SHP77 (cell line): ENCODE results near the gene SPSB3.
"Not testable (repeated sequence)": the region's sequence is repeated elsewhere in the genome, so short reads cannot be mapped to it uniquely, and the experiment has no call there.

Source experiments
- DNase-seq, 2 experiments: peaks; one replicate each; lab custom pipeline; 2025; lab: John Stamatoyannopoulos, UW

SPSB3 gene

DNA sequence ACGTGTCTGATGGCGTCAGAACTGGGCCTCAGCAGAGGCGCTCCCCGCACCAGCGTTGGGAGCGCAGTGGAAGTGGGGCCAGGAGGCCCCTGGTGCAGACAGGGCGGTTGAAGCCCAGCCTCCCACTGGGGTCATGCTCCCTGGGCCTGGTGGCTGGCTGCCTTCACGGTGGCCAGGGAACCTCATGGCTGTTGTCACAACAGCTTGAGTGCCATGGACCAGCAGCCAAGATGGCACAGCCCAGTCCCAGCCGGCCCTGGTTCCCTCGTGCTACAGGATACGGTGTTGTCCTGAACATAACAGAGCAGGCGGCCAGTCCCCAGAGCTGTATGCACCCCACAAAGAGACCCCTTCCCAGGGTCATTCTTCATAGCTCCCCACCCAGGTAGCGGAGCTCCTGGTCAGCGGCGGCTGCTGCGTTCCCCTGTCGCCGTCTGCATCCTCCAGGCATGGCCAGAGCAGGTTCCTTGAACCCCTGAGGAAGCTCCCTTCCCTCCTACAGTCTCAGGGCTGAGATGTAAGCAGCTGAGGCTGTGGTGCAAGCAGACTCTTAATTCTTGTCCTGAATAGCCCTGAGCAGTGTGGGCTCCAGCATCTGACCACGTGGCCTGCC, 40.7 kb downstream of the SPSB3 start:
- no peak for DNase-seq

DNA sequence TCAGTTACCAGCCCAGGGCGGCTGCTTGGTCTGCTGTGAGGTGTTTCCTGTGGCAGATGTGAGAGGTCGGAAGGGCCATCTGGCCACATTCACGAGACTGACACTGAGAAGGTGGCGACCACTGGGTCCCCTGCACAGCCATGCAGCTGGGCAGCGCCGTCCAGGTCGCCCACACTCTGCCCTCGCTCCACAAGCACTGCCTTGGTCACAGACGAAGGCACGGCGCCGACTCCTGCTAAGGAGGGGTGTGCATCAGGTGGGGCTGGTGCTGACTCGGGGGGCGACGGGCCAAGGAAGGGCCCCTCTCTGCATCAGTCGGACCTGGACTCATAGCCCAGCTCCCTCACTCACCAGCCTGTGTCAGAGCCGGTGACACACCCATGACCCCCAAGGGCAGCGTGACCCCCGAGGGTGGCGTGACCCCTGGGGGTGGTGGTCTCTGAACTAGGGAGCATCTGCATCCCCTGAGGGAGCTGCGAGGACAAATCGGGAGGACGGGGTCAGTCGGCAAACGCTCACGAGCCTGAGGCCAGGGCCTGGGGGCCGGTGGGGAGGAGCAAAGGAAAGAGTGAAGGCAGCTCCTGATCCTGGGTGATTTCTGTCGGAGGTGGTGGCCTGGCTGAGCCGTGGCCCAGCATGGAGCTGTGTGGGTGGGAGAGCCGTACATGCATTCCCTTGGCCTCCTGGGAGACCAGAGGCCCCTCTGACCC, 41.4 kb downstream of the SPSB3 start:
- no peak for DNase-seq

DNA sequence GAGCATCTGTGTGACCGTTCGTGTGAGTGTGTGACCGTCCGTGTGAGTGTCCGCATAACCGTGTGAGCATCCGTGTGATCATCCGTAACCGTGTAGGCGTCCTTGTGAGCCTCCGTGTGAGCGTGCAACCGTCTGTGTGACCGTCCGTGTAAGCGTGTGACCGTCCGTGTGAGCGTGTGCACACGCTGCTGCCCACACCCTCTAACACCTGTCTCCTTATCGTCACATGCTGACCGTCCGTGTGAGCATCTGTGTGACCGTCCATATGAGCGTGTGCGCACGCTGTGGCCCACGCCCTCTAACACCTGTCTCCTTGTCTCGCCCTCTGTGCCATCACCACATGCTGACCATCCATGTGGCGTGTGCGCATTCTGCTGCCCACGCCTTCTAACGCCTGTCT, 42.1 kb downstream of the SPSB3 start:
- no peak for DNase-seq

DNA sequence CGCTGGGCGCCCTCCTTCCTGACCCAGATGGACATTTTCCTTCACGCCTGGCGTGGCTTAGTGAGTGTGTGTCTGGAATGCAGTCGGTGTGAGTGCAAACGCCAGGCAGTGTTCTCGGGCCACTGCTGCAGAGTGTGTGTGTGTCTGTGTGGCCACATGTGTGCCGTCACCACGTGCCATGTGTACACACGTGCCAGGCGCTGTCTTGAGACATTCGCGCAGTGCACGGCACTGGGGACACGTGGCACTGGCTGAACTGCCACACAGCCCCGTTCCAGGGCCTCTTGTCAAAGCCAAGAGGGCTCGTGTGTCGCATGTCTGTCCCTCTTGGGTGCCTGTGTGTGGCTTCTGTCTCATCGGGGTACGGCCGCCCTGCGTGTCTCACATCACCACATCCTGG, 47.6 kb downstream of the SPSB3 start:
- DNase-seq = no peak

DNA sequence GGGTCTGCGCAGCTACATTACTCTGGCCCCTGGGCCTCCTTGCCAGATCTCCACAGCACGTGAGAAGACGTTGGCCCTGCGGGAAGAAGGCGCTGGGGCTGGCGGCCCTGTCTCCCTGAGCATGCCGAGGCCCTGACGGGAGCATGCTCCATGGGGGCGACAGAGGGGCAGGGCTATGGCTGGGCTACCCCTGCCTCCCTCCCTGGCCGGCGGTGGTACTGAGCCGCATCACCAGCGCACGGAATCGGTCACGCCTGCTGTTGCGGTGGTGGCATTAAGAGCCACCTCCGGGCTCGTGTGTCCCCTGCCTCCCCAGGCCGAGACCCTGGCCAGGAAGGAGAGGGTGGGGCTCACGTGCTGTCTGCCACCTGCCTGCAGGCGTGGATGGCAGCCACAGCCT, 48.2 kb downstream of the SPSB3 start:
- no peak for DNase-seq

DNA sequence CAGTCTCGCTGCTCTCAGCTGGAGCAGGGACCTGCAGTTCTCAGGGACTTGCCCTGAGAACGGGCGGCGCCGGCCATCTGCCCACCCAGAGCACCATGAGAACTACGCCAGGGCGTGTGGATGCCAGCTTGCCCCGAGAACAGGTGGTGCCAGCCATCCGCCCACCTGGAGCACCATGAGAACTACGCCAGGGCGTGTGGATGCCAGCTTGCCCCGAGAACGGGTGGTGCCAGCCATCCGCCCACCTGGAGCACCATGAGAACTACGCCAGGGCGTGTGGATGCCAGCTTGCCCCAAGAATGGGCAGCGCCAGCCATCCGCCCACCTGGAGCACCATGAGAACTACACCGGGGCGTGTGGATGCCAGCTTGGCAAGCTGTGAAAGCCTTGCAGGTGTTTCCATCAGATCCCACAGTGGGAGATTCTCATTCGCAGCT, 49.8 kb downstream of the SPSB3 start:
- not testable (repeated sequence) for DNase-seq

DNA sequence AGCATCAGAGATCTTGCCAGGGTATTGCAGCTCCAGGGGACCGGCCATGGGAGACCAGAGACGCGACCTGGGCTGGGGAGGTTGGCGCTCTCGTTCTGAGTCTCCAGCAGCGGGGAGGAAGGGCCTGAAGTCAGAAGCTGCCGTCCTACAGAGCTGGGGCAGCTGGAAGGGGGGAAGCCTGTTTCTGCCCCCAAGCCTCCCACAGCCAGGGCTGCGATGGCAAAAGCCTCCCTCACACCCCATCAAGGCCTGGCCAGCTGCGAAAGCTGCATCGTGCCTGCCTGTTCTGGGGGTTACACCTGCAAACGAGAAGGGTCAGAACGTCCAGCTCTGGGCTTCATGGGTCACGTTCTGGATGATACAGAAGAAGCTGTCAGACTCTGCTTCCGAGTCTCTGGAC, 50.3 kb downstream of the SPSB3 start:
- DNase-seq = no peak

DNA sequence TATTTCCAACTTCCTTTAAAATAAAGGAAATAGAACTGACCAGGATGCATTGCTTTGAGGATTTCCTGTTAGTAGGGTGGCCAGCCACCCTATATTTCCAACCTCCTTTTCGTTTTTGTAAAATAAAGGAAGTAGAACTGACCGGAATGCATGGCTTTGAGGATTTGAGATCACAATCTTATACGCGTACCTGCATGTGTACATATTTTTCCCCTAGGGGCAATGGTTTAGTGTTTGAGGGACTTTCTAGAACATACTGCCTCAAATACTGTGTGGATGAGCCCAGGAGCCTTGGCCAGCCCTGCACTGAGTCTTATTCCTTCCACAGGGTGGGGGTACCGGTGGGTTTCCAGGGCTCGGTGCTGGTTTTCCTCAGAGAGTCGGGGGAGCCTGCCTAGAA, 50.8 kb downstream of the SPSB3 start:
- no peak for DNase-seq

DNA sequence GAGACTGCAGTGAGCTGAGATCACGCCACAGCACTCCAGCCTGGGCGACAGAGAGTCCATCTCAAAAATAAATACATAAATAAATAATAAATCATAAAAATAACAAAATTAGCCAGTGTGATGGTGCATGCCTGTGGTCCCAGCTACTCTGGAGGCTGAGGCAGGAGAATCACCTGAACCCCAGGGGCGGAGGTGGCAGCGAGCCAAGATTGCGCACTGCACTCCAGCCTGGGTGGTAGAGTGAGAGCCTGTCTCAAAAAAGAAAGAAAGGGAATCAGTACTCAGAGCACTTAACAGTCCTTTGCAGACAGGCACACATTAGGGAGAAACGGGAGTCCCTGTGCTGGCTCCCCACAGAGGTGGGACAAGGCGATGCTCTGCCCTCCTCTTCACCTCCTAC, 51.3 kb downstream of the SPSB3 start:
- DNase-seq = no peak

DNA sequence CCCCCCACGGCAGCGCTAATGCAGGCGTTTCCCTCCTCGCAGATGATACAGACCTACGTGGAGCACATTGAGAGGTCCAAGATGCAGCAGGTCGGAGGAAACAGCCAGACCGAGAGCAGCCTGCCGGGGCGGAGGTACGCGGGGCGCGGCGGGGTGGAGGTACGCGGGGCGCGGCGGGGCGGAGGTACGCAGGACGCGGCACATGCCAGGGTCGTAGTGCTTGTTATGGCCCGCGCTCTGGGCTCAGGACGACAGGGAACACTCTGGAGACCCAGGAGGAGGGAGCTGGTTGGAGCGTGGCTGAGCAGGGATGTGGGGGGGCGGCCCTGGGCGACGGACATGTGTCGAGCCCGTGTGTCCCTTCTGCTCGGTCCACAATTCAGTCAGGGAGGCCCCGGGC, 52.9 kb downstream of the SPSB3 start:
- DNase-seq = no peak

DNA sequence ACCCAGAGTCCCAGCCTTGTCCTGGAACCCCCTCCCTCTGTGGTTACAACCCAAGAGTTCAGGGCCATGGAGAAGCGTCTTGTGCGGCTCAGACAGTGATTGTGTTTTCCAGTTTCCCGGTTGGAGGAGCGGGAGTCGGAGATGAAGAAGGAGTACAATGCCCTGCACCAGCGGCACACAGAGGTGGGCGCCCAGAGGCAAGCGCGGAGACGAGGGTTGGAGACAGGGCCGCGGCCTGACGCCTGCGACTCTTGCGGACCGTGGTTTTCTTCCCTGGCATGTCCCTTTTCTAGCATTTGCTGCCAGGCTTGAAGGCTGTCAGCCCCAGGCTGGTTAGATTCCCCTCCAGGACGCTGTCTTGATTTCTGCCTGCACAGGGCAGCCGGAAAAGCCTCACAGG, 53.3 kb downstream of the SPSB3 start:
- no peak for DNase-seq

DNA sequence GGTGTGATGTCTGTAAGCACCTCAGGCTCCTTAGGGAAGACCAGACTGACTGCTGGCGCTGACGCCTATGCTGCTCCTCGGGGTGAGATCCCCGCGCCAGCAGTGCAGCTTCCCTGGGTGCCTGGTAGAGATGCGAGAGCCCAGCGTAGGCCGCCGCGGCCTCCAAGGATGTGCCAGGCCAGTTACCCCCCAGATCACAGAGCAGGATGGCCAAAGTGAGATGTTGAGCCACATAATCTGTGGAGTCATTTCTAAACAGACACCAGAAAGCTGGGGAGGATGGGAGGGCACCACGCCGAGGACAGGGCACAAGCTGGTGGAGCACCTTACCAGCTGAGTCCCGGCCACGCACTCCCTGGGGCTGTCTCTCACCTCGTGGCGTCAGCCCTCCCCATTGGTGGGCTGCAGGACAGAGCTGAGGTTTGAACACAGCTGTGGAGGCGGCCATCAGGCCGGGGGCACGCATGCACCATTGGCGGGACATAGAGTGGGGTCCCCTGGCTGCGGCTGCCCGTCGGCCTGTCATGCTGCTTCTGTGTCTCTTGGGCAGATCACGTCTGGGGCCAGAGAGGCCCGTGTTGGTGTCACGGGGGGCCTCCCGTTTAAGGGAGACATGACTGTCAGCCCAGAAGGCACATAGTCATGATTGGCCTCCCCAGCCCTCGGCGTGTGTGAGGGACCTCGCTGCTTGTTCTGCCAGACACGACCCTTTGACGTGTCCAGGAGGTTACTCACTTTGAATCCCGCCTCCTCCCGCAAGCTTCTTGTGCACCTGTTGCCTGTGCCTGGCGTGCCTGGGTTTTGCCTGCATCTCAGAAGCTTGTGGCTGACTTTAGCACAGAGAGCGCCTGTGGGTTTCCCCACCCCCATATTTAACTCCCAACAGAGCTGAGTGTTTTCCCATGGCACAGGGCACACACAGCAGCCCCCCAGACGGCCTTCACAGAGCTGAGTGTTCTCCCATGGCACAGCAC, 54.4 kb downstream of the SPSB3 start:
- no peak for DNase-seq
